GM19324 (cell line): ENCODE measurements around the gene TTC9C.
A peak's percentile ranks its signal among the peaks of the same experiment; 100 is the strongest.
"Not testable (repeated sequence)": the region's sequence is repeated elsewhere in the genome, so short reads cannot be mapped to it uniquely, and the experiment has no call there.

Experiments used
- ATAC-seq: cut with Tn5 transposase; IDR thresholded peaks from one replicate; pipeline ENCODE4 v1.9.1; 2021; ENCODE audit warnings: mild to moderate bottlenecking, moderate library complexity; ENCODE audit not compliant: unreplicated experiment, low FRiP score

Gene TTC9C

DNA sequence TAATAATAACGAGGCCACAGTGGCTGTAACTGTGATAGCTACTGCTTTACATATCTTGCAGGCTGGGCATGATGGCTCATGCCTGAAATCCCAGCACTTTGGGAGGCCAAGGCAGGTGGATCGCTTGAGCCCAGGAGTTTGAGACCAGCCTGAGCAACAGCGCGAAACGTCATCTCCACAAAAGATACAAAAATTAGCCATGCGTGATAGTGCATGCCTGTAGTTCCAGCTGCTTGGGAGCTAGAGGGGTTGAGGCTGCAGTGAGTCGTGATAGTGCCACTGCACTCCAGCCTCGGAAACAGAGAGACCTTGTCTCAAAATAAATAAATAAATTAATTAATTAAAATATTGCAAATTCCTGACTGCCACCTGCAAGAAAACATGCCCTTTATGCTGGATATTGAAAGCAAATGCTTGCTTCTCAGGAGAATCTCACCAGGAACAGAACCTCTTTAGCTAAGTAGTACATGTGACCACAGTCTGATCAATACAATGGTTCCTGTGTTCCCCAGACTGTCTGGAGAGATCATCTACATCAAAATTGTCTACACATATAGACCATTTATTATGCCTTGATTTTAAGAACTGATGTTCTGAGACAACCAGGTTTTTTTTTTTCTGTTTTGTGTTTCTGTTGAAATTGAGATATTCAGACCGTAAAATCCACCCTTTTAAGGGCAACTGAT is 19.3 kb downstream of the TTC9C start:
- ATAC-seq = no peak

DNA sequence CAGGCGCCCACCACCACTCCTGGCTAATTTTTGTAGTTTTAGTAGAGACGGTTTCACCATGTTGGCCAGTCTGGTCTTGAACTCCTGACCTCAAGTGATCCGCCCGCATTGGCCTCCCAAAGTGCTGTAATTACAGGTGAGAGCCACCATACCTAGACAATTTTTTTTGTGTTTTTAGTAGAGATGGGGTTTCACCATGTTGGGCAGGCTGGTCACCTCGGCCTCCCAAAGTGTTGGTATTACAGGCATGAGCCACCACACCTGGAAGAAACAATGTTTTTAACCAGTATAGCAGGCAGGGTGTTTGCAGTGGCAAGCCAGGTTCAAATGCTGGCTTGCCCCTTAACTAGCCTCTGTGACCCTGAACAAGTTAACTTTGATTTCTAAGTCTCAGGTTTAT is 21.6 kb downstream of the TTC9C start:
- not testable (repeated sequence) for ATAC-seq

GRCh38 chr11:62752177-62752785 is 24.0 kb downstream of the TTC9C start:
- no peak for ATAC-seq

GRCh38 chr11:62752994-62753735 is 24.9 kb downstream of the TTC9C start:
- ATAC-seq = no peak

GRCh38 chr11:62753736-62754603 is 25.7 kb downstream of the TTC9C start, which contains the start of gene ZBTB3:
TSS of gene ZBTB3 (minus strand) at chr11:62754160. CDS start at chr11:62753664, 496 bp downstream.
- peak; percentile 93 for ATAC-seq

DNA sequence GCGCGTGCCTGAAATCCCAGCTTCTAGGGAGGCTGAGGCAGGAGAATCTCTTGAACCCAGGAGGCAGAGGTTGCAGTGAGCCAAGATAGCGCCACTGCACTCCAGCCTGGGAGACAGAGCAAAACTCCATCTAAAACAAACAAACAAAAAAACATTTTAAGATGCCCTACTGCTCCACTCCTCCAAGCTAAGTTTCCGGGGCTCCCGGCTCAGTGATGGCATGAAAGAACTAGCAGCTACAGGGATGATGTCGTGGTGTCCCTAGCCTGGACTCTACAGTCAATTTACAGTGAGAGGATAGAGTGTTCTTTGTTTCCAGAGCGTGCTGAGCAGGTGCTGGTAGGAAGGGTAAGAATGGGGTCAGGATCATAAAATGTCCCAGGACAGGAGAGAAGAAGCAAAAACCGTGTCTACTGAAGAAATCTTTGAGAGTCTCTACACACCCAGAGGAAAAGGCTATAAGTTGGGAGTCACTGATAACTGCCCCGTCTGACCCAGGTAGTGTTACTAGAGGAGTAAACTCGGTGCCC is 26.9 kb downstream of the TTC9C start:
- no peak for ATAC-seq

DNA sequence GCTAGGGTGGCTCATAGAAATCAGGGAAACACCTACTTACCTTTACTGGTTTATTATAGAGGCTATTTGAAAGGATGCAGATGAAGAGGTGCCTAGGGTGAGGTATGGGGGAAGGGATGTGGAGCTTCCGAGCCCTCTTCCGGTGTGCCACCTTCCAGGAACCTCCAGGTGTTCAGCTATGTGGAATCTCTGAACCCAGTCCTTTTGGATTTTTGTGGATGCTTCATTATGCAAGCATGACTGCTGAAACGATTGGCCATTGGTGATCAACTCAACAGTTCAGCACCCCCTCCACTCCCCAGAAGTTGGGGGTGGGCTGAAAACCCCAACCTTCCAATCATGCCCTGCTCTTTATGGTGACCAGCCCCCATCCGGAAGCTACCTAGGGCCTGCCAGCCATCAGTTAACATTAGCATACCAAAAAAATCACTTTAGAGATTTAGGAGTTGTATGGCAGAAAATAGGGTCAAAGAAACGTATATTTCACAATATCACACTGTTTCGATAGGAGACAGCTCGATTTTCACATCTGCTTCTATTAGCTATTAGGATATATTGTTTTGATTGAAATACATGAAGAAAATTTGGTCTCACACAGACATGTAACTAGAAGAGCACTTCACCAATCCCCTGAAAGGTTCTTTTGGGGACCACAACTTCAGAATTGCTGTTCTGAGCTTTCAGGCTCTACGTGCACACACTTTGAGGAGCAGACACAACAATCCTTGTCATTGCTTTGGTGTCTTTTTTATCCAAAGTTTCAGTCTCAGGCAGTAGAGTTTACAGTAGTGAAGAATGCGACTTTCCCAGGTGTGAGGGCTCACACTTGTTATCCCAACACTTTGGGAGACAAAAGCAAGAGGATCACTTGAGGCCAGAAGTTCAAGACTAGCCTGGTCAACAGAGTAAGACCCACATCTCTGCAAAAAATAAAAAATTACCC is 29.8 kb downstream of the TTC9C start:
- no peak for ATAC-seq

GRCh38 chr11:62760867-62761227 is 32.6 kb downstream of the TTC9C start:
- not testable (repeated sequence) for ATAC-seq

- ATAC-seq = no peak
Measured at GRCh38 chr11:62770778-62771143, 42.5 kb downstream of the TTC9C start.

- peak; percentile 84 for ATAC-seq
Measured at GRCh38 chr11:62771144-62772021, 43.1 kb downstream of the TTC9C start, which contains the start of gene TAF6L. TSS of gene TAF6L (plus strand) at chr11:62771396. CDS start at chr11:62775784, 4,388 bp downstream.

- no peak for ATAC-seq
Measured at GRCh38 chr11:62774407-62774806, 46.1 kb downstream of the TTC9C start.

DNA sequence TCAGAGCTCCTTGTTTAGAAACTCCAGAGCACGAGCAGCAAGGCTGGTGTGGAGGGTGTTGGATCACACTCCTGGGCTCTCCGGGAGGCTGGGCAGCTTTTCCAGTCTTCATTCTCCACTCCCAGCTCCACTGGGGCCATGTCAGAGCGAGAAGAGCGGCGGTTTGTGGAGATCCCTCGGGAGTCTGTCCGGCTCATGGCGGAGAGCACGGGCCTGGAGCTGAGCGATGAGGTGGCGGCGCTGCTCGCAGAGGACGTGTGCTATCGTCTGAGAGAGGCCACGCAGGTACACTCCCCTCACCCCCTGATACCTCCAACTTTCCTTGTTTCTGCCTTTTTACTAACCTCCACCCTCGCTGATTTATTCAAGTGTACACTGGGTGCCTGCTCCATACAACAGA is 47.4 kb downstream of the TTC9C start:
- ATAC-seq = no peak

DNA sequence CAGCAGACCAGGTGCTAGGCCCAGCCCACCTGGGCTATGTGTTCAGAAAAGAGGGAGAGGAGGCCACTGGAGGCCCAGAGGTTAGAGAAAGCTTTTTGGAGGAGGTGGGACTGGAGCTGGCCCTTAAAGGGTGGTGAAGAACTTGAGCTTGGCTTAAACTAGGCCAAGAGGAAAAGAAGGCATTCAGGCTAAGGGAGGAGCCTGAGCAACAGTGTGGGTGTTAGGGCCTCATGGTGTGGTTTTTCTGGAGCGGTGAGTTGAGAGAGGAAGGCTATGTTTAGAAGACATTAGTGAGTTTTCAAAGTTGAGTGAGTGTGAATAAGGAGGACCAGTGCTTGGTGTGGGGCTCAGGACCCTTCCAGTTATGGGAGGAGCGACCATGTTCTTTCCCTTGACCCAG is 49.1 kb downstream of the TTC9C start:
- ATAC-seq = no peak

GRCh38 chr11:62778441-62778840 is 50.2 kb downstream of the TTC9C start:
- ATAC-seq = no peak

- ATAC-seq = no peak
Measured at GRCh38 chr11:62782753-62783152, 54.5 kb downstream of the TTC9C start.

GRCh38 chr11:62786318-62787004 is 58.2 kb downstream of the TTC9C start:
- peak; percentile 61 for ATAC-seq

- peak; percentile 64 for ATAC-seq
Measured at GRCh38 chr11:62787005-62787759, 58.9 kb downstream of the TTC9C start, which contains the start of gene TMEM179B. TSS of gene TMEM179B (plus strand) at chr11:62787402. CDS start at chr11:62787432, 30 bp downstream.
